Activated CD4-positive, CD25-positive, alpha-beta regulatory T cell treated with anti-CD3 and anti-CD28 coated beads, Interleukin-2, amount 50 U/mL, for 24 hours (primary cell): Measurements from ENCODE around the gene SLC6A11.

Source experiments
- ATAC-seq, 2 donors: fragments of 150-1000 bp; cut with Tn5 transposase; one replicate each; pipeline ENCODE4 v1.10.0; 2021; ENCODE audit warnings: mild to moderate bottlenecking in 1 of 2, moderate library complexity in 1 of 2

SLC6A11 gene

DNA sequence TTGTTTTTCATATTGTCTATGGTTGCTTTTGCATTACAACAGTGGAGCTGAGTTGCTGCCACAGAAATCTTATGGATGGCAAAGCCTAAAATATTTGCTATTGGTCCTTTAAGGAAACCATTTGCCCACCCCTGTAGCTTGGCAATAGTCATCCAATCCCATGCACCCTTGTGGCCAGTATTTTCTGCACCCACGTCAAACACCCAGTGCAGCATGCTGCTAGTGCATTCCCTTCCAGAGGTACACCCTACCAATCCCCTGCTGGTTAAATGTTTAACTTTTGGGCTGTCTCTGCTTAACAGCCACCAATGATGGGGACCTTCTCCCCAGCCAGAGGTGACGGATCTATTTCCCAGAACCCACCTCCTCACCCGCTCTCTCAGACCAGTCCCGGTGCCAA is 23.8 kb upstream of the SLC6A11 start:
- ATAC-seq, result no peak

DNA sequence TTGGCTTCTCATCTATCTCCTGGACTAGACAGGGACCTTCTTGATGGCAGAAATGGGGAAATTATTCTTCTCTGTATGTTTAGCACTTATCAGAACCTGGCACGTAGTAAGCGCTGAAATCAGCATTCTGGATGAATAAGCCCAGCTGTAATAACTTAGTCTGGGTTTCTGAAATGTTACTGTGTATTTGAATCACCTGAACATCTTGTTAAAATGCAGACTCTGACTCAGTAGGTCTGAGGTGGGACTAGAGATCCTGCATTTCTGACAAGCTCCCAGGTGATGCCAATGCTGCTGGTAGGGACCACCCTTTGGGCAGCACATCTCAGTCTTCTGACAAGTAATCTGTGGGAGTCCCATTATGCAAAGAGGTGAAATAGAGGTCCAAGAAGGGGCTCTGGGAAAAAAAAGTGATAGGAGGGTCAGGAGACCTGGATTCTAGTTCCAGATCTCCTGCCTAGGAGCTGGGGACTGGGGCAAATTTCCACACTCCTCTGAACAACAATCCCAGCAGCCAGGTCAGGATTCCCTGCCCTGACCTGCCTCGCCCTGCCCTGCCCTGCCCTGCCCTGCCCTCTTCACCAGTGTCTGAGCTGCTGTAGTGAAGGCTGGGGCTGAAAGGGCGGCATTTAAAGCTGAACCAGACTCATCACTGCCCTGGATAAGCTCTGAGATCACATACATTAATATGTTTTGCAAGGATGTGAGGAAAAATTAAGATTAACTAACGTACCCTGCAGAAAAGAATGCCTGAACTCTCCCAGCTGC is 17.2 kb upstream of the SLC6A11 start:
- no peak for ATAC-seq

DNA sequence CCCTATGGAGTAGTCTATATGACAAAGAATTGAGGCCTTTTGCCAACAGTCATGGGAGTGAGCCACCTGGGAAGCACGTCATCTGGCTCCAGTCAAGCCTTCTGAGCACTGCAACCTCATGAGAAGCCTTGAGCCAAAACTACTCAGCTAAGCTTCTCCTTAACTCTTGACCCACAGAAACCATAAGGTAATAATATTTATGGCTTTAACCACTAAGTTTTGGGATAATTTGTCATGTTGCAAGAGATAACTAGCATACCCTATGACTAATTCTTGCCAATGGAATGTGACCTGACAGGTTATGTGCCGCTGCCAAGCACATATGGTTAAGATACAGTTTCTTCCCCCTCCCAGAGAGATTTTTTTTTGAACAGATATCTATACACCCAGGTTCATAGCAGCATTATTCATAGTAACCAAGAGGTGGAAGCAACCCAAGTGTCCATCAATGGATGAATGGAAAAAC is 11.8 kb upstream of the SLC6A11 start:
- no peak for ATAC-seq

DNA sequence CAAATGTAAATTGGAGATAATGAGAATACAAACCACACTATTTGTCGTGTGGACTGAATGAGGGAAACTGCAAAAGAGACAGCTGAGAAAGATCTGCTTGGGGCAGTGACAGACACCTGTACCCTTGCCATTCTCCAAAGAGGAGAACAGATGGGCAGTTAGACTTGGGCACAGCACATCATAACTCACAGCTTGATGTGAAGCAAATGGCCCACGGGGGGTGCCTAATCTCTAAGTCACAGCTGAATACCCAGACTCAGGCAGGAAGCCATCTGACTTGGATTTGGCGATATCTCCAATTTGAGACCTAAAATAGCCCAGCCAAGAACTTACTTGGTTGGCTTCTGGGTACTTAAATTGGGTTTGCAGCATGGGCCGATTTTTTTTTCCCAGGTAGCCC is 10.0 kb upstream of the SLC6A11 start:
- no peak for ATAC-seq

DNA sequence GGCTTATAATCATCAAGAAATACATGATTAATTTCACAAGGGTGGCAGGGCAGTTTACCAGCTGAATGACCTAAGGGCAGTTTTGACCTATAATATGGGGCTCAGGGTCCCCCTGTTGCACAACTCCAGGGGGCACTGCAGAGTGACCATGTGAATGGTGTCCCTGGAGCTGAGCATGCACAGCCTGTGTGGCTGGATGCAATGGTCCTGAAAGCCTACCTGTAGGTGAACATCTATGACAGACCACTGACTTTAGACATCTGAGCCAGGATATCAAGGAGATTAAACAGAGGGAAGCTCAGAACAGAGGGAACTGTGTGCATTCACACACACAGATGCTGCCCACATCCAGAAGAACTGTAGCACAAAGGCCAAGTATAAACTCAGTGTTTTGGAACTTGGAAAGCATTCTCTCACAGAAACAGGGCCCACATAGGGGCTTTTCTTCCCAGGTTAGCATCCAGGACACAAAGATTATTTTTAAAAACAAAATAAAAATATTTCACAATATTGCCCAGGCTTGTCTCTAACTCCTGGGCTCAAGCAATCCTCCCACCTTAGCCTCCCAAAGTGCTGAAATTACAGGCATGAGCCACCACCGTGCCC is 7.8 kb upstream of the SLC6A11 start:
- no peak for ATAC-seq

DNA sequence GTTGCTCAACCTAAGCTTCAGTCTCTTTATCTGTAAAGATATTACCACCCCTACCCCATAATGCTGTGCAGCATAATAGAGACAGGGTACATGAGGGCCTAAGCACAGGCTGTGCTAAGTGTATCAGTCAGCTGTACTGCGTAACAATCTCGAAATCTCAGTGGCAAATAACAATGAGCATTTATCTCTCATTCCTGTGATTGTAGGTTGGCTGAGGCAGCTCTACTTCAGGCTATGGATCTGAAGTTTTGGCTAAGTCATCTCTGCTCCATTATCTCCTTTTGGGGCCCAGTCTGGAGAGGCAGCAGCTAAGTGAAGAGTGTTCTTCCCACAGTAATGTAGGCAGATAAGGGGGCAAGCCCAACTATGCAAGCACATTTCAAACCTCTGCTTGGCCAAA is 7.1 kb upstream of the SLC6A11 start:
- ATAC-seq, result no peak

DNA sequence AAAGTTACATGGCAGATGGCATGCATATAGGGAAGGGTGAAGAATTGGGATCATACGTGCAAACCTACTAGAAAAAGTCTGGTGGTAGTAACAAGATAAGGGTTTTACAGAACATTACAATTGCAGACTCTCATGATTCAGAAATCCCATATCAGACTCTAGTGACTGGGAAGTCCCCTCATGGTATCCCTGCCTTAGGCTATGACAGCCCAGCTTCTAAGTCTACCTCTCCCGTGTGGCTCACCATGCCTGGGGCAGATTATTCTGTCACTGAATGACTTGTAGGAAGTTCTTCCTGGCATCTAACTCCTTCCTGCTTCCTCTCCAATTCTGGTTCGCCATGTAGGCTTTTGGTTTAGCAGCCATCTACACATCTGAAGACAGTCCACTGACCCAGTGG is 5.7 kb upstream of the SLC6A11 start:
- ATAC-seq, result no peak

DNA sequence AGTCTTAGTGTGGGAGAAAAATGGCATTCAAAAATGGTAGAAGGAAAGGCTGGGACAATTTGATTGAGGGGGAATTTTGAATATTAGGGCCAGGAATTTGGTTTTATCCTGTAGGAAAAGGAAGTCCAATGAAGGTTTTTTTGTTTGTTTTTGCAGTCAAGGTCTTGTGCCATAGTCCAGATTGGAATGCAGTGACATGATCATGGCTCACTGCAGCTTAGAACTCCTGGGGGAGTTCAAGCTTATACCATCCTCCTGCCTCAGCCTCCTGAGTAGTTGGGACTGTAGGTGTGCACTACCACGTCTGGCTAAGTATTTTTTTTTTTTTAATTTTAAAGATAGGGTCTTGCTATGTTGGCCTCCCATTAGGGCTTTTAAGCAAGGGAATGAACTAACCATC is 2.6 kb upstream of the SLC6A11 start:
- no peak for ATAC-seq

DNA sequence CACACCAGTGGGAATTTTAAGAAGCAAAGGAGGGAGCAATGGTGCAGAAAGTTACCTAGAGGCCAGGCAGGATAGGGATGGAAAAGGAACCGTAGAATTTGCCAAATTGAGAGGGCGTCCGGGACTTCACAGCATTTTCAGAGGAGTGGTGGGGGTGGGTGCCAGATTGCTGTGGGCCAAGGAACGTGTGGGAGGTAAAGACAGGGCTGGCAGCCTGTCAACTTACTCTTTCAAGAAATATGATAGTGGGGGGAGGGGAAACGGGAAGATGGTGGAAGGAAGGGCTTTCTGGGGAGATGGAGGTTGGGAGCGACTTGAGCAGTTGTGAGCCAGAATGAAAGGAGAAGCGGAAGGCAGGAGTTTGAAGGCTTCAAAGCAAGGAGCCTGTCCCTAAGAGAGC is 1.4 kb upstream of the SLC6A11 start:
- no peak for ATAC-seq

DNA sequence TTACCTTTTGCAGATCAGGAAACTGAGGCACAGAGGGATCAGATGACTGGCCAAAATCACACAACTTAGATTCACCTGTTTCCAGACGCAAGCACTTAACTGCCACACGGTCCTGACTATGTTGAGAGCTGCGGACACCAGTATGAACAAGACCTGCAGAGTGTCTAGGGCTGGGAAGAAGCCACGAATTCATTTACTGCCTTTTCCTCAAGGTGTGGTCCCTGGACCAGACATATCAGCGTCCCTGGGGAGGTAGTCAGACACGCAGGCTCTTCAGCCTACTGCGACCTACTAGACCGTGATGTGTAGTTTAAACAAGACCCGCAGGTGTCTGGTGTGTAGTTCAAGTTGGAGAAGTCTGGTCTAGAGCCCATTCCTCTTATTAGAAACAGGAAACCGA is 541 bp upstream of the SLC6A11 start:
- no peak for ATAC-seq

DNA sequence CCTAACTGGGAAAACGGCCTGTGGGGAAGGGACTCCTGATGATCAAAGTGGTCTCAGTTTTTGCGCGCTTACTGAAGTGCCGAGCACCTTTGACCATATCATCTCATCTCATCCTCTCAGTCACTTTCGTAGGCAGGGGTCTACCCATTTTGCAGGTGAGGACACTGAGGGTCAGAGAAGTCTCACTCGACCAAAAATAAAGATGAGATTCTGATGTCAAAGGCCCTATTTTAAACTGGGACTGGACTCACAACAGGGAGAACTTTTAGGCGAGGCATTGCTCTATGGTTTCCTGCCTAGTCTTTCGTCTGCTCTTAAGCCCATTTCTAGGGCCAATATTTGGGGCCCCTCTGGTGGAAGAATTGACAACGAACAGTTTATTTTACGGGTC is 830 bp downstream of the SLC6A11 start:
- no peak for ATAC-seq

DNA sequence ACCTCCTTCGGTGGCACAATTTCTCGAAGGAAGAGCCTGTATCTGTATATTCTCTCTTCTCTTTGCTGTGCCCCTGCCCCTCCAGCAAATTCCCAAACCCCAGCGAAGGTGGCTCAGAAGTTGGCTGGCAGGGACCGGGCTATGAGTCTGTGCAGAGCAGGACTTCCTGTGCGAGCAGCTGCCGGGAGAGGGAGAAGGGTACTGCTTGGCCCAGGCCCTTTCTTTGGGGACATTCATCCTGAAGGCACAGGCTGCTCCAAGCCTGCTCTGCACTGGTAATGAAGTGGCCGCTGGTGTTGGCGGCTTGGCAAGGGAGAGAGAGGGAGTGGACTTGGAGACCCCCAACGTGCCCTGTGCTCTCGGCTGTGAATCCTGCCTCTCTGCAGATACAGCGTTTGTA is 1.5 kb downstream of the SLC6A11 start:
- no peak for ATAC-seq

DNA sequence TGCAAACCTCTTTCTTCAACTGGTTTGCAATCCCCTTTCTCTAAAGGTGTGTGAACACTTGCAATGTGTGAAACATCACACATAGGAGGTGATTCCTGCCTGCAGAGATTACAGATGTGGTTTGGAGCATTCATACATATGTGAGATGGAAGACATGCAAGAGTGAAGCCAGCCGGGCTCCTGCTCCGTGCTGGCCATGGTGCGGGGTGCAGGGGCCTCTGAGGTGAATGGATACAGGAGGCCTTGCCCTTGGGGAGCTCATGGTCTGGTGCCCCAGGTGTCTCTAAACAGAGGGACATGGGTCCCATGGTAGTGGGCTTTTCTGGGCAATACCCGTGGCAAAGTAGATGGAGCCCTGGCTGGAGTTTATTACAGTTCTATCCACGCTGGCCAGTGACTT is 6.0 kb downstream of the SLC6A11 start:
- ATAC-seq, result no peak

DNA sequence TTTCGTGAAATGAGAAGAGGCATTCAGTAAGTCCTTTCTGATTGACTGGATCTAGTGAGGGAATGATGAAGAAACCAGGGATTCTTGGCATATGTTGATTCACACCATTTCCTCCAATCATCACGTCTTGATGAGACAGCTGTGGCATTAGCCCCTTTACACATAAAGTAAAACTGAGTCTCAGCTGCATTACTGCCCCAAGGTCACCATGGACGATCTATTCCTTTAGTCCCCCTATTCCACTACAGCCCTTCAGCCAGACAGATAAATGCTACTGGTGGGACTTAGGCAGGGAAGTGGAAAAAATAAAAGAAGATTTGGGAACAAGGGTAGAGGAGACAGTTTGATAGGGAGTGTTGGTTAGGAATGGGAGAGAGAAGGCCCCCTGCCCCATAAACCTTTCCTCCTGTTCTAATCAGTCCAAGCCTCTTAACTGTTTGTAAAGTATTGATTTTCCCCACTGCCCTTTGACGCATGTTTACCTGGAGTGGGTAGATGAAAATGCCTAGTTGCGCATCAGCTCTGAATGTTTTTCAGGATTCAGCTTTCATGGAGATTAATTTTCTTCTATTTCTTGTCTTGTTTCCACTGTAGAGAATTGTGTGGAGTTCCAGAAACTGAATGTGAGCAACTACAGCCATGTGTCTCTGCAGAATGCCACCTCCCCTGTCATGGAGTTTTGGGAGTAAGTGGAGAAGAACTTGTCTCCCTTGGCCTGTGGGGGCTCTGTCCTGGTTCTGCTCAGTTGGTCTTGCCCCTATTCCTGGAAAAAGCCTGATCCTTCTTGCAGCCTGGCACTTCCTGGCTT is 6.9 kb downstream of the SLC6A11 start:
- ATAC-seq, result no peak

DNA sequence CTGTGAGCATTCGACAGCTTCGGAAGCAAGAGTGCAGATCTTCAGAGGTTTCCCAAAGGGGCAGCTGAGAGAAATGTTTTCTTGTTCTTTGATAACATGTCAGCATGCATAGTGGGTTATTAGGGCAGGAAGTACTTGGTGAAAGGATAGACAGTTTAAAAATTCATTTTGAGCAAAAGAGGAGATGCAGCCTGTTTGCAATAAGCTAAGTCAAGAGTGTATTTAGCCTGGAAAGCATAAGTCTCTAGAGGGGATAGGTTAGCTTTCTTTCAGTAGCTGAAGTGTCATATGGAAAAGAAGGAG is 7.4 kb downstream of the SLC6A11 start:
- no peak for ATAC-seq

DNA sequence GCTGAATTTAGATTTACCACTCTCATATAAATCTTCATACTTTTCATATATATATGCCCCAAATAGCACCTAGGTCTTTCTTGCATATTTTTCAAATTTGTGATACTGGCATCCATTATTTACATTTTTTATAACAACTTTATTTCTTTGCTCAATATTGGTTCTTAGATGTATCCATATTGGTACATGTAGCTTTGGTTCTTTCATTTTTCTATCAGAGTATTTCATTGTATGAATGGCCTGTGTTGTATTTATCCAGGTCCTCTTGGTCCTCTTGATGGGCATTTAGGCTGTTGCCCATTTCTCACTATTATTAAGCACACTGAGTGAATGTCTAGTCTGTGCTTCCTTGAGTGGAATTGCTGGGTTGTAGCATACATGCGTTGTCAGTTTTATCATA is 8.4 kb downstream of the SLC6A11 start:
- ATAC-seq, result no peak

DNA sequence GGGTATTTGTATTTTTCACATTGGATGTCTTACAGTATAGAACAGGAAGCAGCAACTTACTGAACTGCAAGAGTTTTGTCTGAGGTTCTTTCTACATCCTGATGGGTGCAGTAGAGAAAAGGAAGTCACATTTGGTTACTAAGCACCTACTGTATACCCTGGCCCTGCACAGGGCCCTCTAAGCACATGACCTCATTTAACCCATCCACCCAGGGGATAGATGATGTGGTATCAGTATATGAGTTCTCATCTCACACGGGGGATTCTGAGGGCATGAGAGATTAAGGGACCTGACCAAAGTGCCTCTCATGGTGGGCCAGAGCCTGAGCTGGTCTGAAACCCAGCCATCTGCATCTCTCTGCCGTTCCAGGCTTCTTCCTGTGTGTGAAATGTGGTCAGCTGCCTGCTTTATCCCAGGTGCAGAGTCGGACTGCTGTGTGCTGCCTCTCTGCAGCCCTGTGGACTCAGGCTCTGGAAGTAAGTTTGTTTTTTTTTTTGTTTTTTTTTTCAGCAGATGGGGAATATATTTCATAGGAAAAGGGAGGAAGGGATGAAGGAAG is 17.9 kb downstream of the SLC6A11 start:
- no peak for ATAC-seq

DNA sequence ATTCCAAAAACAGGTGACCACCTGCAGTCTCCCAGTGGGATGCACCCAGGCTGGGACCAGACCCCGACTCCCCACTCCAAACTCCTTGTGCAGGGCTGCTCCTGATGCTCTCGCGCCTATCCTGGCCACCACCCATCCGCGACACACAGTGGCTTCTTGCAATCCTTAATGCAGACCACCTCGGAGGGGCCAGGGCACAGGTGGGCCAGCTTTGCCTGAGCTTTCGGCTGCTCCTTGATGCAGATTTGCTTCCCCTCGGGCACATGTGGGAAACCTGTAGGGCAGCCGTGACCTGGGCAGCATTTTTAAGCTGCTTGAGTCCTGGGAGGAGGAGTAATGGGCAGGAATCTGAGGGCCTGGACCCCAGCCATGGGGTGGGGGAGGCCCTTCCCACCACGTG is 18.9 kb downstream of the SLC6A11 start:
- no peak for ATAC-seq

DNA sequence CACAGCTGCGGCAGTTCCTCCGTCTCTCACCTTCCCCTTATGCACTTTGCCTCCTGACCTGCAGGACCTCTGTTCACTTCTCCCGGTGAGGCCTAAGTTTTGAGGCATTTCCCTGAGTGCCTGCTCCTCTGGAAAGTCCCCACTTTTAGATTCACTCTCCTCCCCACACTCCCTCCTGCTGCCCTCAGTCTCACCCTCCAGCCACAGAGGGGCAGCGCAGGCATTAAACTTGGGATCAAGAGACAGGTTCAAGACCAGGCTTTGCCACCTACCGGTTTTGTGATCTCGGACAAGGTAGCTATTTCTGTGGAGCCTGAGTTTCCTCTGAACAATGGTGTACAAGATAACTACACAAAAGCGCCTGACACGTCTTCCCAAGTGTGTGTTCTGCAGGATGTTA is 19.4 kb downstream of the SLC6A11 start:
- ATAC-seq, result no peak

DNA sequence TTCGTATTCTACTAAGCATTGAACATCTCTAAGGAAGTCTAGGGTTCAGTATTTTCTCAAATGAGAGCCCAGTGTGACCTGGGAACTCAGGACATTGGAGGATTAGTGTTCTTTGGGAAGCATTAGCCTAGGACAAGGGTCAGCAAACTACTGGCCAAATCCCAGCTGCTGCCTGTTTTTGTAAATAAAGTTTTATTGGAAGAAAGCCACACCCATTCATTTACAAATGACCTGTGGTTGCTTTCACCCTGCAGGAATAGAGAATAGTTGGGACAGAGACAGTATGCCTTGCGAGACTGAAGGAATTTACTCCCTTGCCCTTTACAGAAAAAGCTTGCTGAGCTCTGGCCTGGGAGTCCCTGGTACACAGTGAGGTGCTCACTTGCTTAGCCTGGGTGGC is 20.6 kb downstream of the SLC6A11 start:
- no peak for ATAC-seq

DNA sequence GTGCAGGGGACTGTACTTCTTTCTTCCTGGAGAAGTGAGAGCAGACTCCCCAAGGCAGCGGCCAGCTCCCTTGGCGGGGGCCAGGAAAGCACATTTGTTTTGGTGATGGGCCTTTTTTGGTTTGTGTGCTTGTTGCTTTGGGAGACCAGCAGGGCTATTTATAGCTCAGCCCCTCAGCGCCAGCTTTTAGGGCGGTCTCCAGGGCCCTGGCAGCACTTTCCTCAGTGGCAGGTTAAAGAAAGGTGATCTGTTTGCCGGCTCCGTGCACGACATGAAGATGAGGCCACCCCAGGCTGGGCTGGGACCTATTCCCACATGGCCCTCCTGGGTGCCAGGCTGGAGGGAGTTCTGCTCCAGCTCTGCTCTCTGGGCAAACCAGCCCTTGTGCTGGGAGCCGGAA is 21.8 kb downstream of the SLC6A11 start:
- ATAC-seq, result no peak

DNA sequence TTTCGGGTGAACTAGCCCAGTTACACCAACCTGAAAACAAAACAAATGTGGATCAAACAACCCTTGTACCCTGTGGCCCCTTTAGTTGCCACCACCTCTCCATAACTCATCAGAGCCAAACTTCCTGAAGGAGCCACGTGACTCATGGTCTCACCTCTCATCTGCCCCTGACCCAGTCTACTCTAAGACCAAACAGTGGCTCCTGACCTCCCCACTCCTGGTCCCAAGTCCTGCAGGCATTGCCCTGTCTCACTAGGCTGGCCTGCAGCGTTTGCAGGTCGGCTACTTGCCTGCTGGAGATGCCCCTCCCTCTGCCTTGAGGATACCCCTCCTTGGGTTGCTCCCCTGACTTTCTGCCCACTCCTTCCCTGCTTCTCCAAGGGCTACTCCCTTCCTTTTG is 23.1 kb downstream of the SLC6A11 start:
- no peak for ATAC-seq

DNA sequence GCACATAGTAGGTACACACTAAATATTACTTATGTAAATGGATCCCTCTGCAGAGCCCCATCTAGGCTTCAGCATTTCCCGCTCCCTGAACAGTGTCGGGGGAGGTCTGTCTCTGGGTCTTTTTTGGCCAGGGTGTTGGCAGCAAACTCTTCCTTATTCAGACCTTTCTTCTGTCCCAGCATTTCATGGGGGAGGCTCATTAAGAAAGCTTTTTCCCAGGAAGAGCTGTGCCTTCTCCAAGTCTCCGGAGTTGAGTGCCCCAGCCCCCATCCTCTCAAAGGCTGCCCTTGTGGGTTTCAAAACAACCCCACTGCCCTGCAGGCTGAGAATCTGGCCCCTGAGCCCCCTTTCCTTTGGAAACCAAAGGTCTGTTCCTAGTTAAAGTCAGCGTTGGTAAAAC is 25.1 kb downstream of the SLC6A11 start:
- no peak for ATAC-seq

DNA sequence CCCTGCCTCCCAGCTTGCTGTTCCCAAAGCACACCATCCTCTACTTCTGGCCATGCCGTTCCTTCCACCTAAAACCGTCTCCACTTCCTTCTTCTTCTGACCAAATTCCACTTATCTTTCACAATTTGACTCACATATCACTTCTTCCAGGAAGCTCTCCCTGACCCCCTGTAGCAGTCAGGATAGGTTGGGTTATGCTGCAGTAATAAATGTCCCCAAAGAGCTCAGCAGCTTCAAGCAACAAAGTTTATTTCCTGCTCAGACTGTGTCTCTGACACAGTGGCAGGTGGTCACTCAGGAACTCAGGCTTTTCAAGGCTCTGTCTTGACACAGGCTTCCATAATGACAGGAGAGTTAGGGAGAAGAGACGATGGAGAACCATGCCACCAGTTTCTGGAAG is 27.4 kb downstream of the SLC6A11 start:
- ATAC-seq, result no peak
